Esophagus squamous epithelium (tissue), 4 donors: ENCODE results near the gene ERMP1.

Experiments
- CTCF ChIP-seq, 6 experiments: fragments of 450-650 bp in 4 of 6; fragments of 200-600 bp in 2 of 6; sonication (generic) in 2 of 6; IDR thresholded peaks; one replicate each; pipeline ENCODE4 v1.5.1; 2016 to 2019; ENCODE audit warnings: antibody characterized with exemption in 6 of 6, mild to moderate bottlenecking in 4 of 6, moderate library complexity in 4 of 6
- POLR2A ChIP-seq, 4 donors: fragments of 450-650 bp; IDR thresholded peaks; one replicate each; pipeline ENCODE4 v1.6.1; 2017; ENCODE audit warnings: antibody characterized with exemption in 4 of 4, mild to moderate bottlenecking in 4 of 4, moderate library complexity in 3 of 4

GRCh38 chr9:5773324-5773999 is 59.5 kb downstream of the ERMP1 start:
- TF ChIP-seq CTCF (IDR thresholded peaks at IDR 0.05) (no peak), POLR2A (IDR thresholded peaks at IDR 0.05) (no peak)
